Measurements from ENCODE around the gene PRDM16. TPM values are rescaled to one million over a fixed set of nuclear protein-coding genes. Genes with fewer than 3 reads are reported as not detected.

Gene PRDM16
- polyA plus RNA-seq, 3 donors: not detected

DNA sequence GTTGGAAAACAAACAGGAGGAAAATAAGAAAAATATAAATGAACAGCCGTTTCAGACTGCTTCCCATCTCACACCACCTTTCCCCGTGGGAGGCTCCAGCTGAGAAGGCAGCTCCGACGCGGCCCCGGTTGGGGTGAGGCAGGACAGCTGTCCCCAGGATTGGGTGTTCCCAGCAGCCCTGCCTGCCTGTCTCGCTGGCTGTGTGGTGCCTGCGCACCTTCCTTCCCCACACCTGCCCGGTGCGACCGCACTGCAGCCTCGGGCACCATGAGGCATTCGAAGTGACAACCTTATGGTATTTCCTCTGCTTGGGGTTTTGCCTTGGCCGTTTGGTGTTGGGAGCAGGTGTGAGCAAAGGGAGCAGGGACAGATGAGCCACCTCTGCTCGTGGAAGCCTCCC, 161.6 kb downstream of the PRDM16 start:
- peaks cover 0 to 11% (median 3%) of the 10 kb centered on the region in 3 donors for H3K27me3 Mint-ChIP-seq (ENCODE audit: low read depth in 3 of 3)
- H3K79me2 ChIP-seq (ENCODE audit: insufficient read depth, low read length): no peaks in the 10 kb centered on the region
- no peak for DNase-seq
- H3K36me3 Mint-ChIP-seq: no peaks in the 10 kb centered on the region
- no peak overlapping the region for H3K4me2 ChIP-seq (replicated peaks; ENCODE audit: extremely low read depth, low read length, poor library complexity, severe bottlenecking)
- no peaks in the 10 kb centered on the region for H3K4me1 Mint-ChIP-seq
- no peak overlapping the region for H3K27ac Mint-ChIP-seq
- H3K4me3 Mint-ChIP-seq: no peak overlapping the region
- H3K9me3 ChIP-seq (replicated peaks in 1 of 2; ENCODE audit: control insufficient read depth in 1 of 2, insufficient read depth in 1 of 2, low read length in 2 of 2): no peaks in the 10 kb centered on the region
- H3K9me3 Mint-ChIP-seq: no peaks in the 10 kb centered on the region
- H3K27me3 ChIP-seq (ENCODE audit: control insufficient read depth in 2 of 2, insufficient read depth in 2 of 2, low read length in 2 of 2): no peaks in the 10 kb centered on the region
- no peaks in the 10 kb centered on the region for H3K4me1 ChIP-seq (ENCODE audit: control insufficient read depth in 1 of 2, insufficient read depth in 2 of 2, low read length in 2 of 2)
- intact Hi-C loops (cut with micrococcal nuclease): no loop called here
- TF ChIP-seq, protein P1, sequence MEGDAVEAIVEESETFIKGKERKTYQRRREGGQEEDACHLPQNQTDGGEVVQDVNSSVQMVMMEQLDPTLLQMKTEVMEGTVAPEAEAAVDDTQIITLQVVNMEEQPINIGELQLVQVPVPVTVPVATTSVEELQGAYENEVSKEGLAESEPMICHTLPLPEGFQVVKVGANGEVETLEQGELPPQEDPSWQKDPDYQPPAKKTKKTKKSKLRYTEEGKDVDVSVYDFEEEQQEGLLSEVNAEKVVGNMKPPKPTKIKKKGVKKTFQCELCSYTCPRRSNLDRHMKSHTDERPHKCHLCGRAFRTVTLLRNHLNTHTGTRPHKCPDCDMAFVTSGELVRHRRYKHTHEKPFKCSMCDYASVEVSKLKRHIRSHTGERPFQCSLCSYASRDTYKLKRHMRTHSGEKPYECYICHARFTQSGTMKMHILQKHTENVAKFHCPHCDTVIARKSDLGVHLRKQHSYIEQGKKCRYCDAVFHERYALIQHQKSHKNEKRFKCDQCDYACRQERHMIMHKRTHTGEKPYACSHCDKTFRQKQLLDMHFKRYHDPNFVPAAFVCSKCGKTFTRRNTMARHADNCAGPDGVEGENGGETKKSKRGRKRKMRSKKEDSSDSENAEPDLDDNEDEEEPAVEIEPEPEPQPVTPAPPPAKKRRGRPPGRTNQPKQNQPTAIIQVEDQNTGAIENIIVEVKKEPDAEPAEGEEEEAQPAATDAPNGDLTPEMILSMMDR (IDR thresholded peaks at IDR 0.05): no peak
- no peaks in the 10 kb centered on the region for H4K20me1 ChIP-seq (ENCODE audit: insufficient read depth, low read length)
- H3K27ac ChIP-seq (ENCODE audit: low read depth in 1 of 2, low read length in 2 of 2): no peak overlapping the region
- H3K4me3 ChIP-seq (replicated peaks in 1 of 3; ENCODE audit: low read depth in 2 of 3, low read length in 3 of 3): no peak overlapping the region
- no peak overlapping the region for H3K9ac ChIP-seq (ENCODE audit: insufficient read depth, low read length, poor library complexity, severe bottlenecking)
- 95% methylated on average over 7 of the region's 15 CpGs for WGBS (ENCODE audit: insufficient coverage)
- no peak overlapping the region for H2AFZ ChIP-seq (ENCODE audit: insufficient read depth, low read depth, low read length, poor library complexity, severe bottlenecking)
- no peaks in the 10 kb centered on the region for H3K36me3 ChIP-seq (replicated peaks in 1 of 2; ENCODE audit: control insufficient read depth in 1 of 2, insufficient read depth in 2 of 2, low read length in 2 of 2)

DNA sequence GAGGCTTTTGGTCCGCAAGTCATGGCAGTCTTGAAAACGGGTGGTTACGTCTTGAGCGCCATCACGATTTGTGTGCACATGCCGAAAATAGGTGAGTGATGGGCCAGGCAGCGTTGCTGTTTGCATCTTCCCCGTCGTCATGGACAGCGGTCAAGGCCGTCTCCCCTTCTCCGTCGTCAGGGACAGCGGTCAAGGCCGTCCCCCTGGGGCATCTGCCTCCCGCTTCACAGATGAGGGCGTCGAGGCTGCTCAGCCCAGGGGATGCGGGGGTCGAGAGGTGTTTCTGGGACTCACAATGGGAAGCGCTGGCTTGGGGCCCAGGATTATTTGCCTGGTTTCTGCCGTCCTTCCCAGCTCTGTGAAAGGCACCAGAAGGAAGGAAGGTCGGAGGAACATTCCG, 162.2 kb downstream of the PRDM16 start:
- Histone ChIP-seq H3K27me3 (ENCODE audit: control insufficient read depth in 2 of 2, insufficient read depth in 2 of 2, low read length in 2 of 2) (no peaks in the 10 kb centered on the region), H3K79me2 (ENCODE audit: insufficient read depth, low read length) (no peaks in the 10 kb centered on the region), H3K27ac (ENCODE audit: low read depth in 1 of 2, low read length in 2 of 2) (no peak overlapping the region), H3K9ac (ENCODE audit: insufficient read depth, low read length, poor library complexity, severe bottlenecking) (no peak overlapping the region), H3K4me1 (ENCODE audit: control insufficient read depth in 1 of 2, insufficient read depth in 2 of 2, low read length in 2 of 2) (no peaks in the 10 kb centered on the region), H3K9me3 (replicated peaks in 1 of 2; ENCODE audit: control insufficient read depth in 1 of 2, insufficient read depth in 1 of 2, low read length in 2 of 2) (no peaks in the 10 kb centered on the region), H3K4me2 (replicated peaks; ENCODE audit: extremely low read depth, low read length, poor library complexity, severe bottlenecking) (no peak overlapping the region), H2AFZ (ENCODE audit: insufficient read depth, low read depth, low read length, poor library complexity, severe bottlenecking) (no peak overlapping the region), H4K20me1 (ENCODE audit: insufficient read depth, low read length) (no peaks in the 10 kb centered on the region), H3K36me3 (replicated peaks in 1 of 2; ENCODE audit: control insufficient read depth in 1 of 2, insufficient read depth in 2 of 2, low read length in 2 of 2) (no peaks in the 10 kb centered on the region), H3K4me3 (replicated peaks in 1 of 3; ENCODE audit: low read depth in 2 of 3, low read length in 3 of 3) (no peak overlapping the region)
- intact Hi-C loops (cut with micrococcal nuclease): no loop called here
- no peak overlapping the region for H3K27ac Mint-ChIP-seq
- no peaks in the 10 kb centered on the region for H3K4me1 Mint-ChIP-seq
- TF ChIP-seq, protein P1 (IDR thresholded peaks at IDR 0.05): no peak
- H3K36me3 Mint-ChIP-seq: no peaks in the 10 kb centered on the region
- H3K9me3 Mint-ChIP-seq: no peaks in the 10 kb centered on the region
- H3K27me3 Mint-ChIP-seq (ENCODE audit: low read depth in 3 of 3): peaks cover 0 to 9% (median 2%) of the 10 kb centered on the region in 3 donors
- DNase-seq: no peak
- H3K4me3 Mint-ChIP-seq: no peak overlapping the region
- 96% methylated on average over 24 of the region's 24 CpGs for WGBS (ENCODE audit: insufficient coverage)

All from CD14-positive monocyte (primary cell).